Neural cell (in vitro differentiated cells): Measurements from ENCODE around the gene SPDYE1. TPM values are rescaled to one million over a fixed set of nuclear protein-coding genes. Genes with fewer than 3 reads are reported as not detected.
"Not testable (repeated sequence)": the region's sequence is repeated elsewhere in the genome, so short reads cannot be mapped to it uniquely, and the experiment has no call there.

Source experiments
- H2AFZ ChIP-seq: fragments of 200-600, 300-800 bp; sonication (generic), shearing (Covaris generic); 2 replicates; pipeline ENCODE4 v1.6.0; 2014; ENCODE audit warnings: low read depth, mild to moderate bottlenecking, antibody characterized with exemption, low read length, moderate library complexity
- H3F3A ChIP-seq: fragments of 200-600 bp; shearing (Covaris generic); 2 replicates; pipeline ENCODE4 v1.6.1; 2016; ENCODE audit warnings: mild to moderate bottlenecking, moderate library complexity, mixed read lengths, antibody characterized with exemption, low read length; ENCODE audit not compliant: insufficient read depth, poor library complexity, severe bottlenecking
- H3K27ac ChIP-seq: fragments of 200-600, 300-800 bp; sonication (generic), shearing (Covaris generic); 2 replicates; pipeline ENCODE4 v1.5.1; 2014; ENCODE audit warnings: mild to moderate bottlenecking, low read length, moderate library complexity
- H3K27me3 ChIP-seq: fragments of 300-800, 200-600 bp; sonication (generic), shearing (Covaris generic); 2 replicates; pipeline ENCODE4 v1.6.0; 2014; ENCODE audit warnings: mild to moderate bottlenecking, low read depth, low read length, moderate library complexity; ENCODE audit not compliant: insufficient read depth
- H3K36me3 ChIP-seq: fragments of 300-800, 200-600 bp; sonication (generic), shearing (Covaris generic); 2 replicates; pipeline ENCODE4 v1.5.1; 2014; ENCODE audit warnings: mild to moderate bottlenecking, antibody characterized with exemption, low read length, moderate library complexity; ENCODE audit not compliant: insufficient read depth
- H3K4me2 ChIP-seq: fragments of 300-800, 200-600 bp; sonication (generic), shearing (Covaris generic); 2 replicates; pipeline ENCODE4 v1.6.0; 2014; ENCODE audit warnings: mild to moderate bottlenecking, low read length
- H3K4me3 ChIP-seq: fragments of 300-800, 200-600 bp; sonication (generic), shearing (Covaris generic); 2 replicates; pipeline ENCODE4 v1.5.1; 2014; ENCODE audit warnings: mild to moderate bottlenecking, low read length, moderate library complexity
- H3K79me2 ChIP-seq: fragments of 200-600 bp; shearing (Covaris generic); replicated peaks from 2 replicates; pipeline ENCODE4 v1.6.0; 2014; ENCODE audit warnings: mild to moderate bottlenecking, low read length, moderate library complexity; ENCODE audit not compliant: insufficient read depth
- H3K9ac ChIP-seq: fragments of 300-800, 200-600 bp; sonication (generic), shearing (Covaris generic); 2 replicates; pipeline ENCODE4 v1.6.1; 2016; ENCODE audit warnings: mild to moderate bottlenecking, low read length, mixed read lengths
- H3K9me2 ChIP-seq: fragments of 200-600 bp; shearing (Covaris generic); 2 replicates; pipeline ENCODE4 v1.6.1; 2016; ENCODE audit warnings: mild to moderate bottlenecking, low read length, mixed read lengths; ENCODE audit not compliant: insufficient read depth
- H3K9me3 ChIP-seq: fragments of 200-600, 300-800 bp; sonication (generic), shearing (Covaris generic); 2 replicates; pipeline ENCODE4 v1.6.1; 2016; ENCODE audit warnings: mild to moderate bottlenecking, mixed run types, low read length, moderate library complexity, mixed read lengths
- H4K20me1 ChIP-seq: fragments of 200-600 bp; shearing (Covaris generic); 2 replicates; pipeline ENCODE4 v1.6.1; 2016; ENCODE audit warnings: mild to moderate bottlenecking, mixed run types; ENCODE audit not compliant: insufficient read depth
- CTCF ChIP-seq: fragments of 450-650 bp; IDR thresholded peaks from 2 replicates; pipeline ENCODE4 v1.5.1; 2014; ENCODE audit warnings: antibody characterized with exemption, mild to moderate bottlenecking, moderate library complexity; ENCODE audit not compliant: poor library complexity, severe bottlenecking
- EP300 ChIP-seq: fragments of 450-650 bp; conservative IDR thresholded peaks from 2 replicates; pipeline ENCODE4 v1.6.1; 2014; ENCODE audit warnings: antibody characterized with exemption, mild to moderate bottlenecking, moderate library complexity; ENCODE audit not compliant: poor library complexity, severe bottlenecking
- EZH2 ChIP-seq: fragments of 200-600, 300-800 bp; shearing (Covaris generic), sonication (generic); IDR thresholded peaks from 2 replicates; pipeline ENCODE4 v1.6.1; 2014; ENCODE audit warnings: antibody characterized with exemption, low read length, borderline replicate concordance, mild to moderate bottlenecking; ENCODE audit not compliant: insufficient read depth, poor library complexity, severe bottlenecking
- MXI1 ChIP-seq: fragments of 450-650 bp; conservative IDR thresholded peaks from 2 replicates; pipeline ENCODE4 v1.6.1; 2014; ENCODE audit warnings: antibody characterized with exemption, mild to moderate bottlenecking; ENCODE audit not compliant: poor library complexity, severe bottlenecking
- POLR2AphosphoS5 ChIP-seq: IDR thresholded peaks from 2 replicates; pipeline ENCODE4 v1.6.1; 2012
- RAD21 ChIP-seq: fragments of 450-650 bp; conservative IDR thresholded peaks from 2 replicates; pipeline ENCODE4 v1.6.1; 2014; ENCODE audit warnings: antibody characterized with exemption, mild to moderate bottlenecking, moderate library complexity
- REST ChIP-seq: IDR thresholded peaks from 2 replicates; pipeline ENCODE4 v1.6.1; 2012; ENCODE audit warnings: borderline replicate concordance
- SMC3 ChIP-seq: fragments of 450-650 bp; conservative IDR thresholded peaks from 2 replicates; pipeline ENCODE4 v1.6.1; 2014; ENCODE audit warnings: antibody characterized with exemption, mild to moderate bottlenecking, moderate library complexity; ENCODE audit not compliant: poor library complexity
- TAF1 ChIP-seq: IDR thresholded peaks from 2 replicates; pipeline ENCODE4 v1.6.1; 2012; ENCODE audit warnings: low read depth
- polyA plus RNA-seq: library from polyadenylated mRNA; depleted of rRNA; stranded (reverse); fragments of >200 nt; gene quantifications from 2 replicates; pipeline ENCODE4 v1.2.3, GENCODE V29; 2014

The SPDYE1 gene
- polyA plus RNA-seq, 1 donor from 2014 or later: not detected

GRCh38 chr7:43960933-43961332 lies 36.8 kb upstream of the SPDYE1 start:
- Histone ChIP-seq H2AFZ (no peak overlapping the region), H3K4me3 (no peak overlapping the region), H3K79me2 (no peaks in the 10 kb centered on the region), H3K27ac (no peak overlapping the region), H3K4me2 (no peak overlapping the region), H3K27me3 (no peaks in the 10 kb centered on the region), H4K20me1 (no peaks in the 10 kb centered on the region), H3K9ac (no peak overlapping the region), H3F3A (no peaks in the 10 kb centered on the region), H3K9me3 (no peaks in the 10 kb centered on the region), H3K9me2 (no peaks in the 10 kb centered on the region), H3K36me3 (no peaks in the 10 kb centered on the region)
- TF ChIP-seq POLR2AphosphoS5 (no peak), SMC3 (no peak), EZH2 (no peak), RAD21 (no peak), REST (no peak), MXI1 (no peak), TAF1 (no peak), CTCF (no peak), EP300 (no peak)

DNA sequence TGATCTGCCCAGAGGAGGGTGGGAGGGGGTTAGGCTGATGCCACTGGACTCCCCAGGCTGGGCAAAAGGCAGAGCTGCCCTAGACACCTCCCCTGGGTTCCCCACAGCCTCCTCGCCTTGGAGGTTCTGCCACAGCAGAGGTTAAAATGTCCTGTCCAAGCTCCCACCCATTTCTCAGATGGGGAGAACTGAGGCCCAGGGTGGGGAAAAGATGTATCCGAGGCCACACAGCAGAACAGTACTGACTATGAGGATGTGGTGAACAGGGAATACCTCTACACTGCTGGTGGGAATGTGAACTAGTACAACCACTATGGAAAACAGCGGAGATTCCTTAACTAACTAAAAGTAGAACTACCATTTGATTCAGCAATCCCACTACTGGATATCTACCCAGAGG lies 31.3 kb upstream of the SPDYE1 start:
- H2AFZ ChIP-seq, H3F3A ChIP-seq, H4K20me1 ChIP-seq, H3K36me3 ChIP-seq, H3K9me3 ChIP-seq, H3K4me3 ChIP-seq, H3K4me2 ChIP-seq, H3K9ac ChIP-seq, H3K79me2 ChIP-seq, H3K27me3 ChIP-seq, H3K27ac ChIP-seq, H3K9me2 ChIP-seq: not testable (repeated sequence)

GRCh38 chr7:43968172-43969040 lies 29.3 kb upstream of the SPDYE1 start:
- H3K9ac ChIP-seq, H3F3A ChIP-seq, H3K36me3 ChIP-seq, H3K4me2 ChIP-seq, H2AFZ ChIP-seq, H4K20me1 ChIP-seq, H3K4me3 ChIP-seq, H3K79me2 ChIP-seq, H3K9me2 ChIP-seq, H3K27ac ChIP-seq, H3K27me3 ChIP-seq, H3K9me3 ChIP-seq: not testable (repeated sequence)

GRCh38 chr7:43969586-43969985 lies 28.1 kb upstream of the SPDYE1 start:
- not testable (repeated sequence) for H3K27ac ChIP-seq, H3K9me3 ChIP-seq, H4K20me1 ChIP-seq, H3K27me3 ChIP-seq, H3K9ac ChIP-seq, H2AFZ ChIP-seq, H3K9me2 ChIP-seq, H3K4me2 ChIP-seq, H3K4me3 ChIP-seq, H3F3A ChIP-seq, H3K36me3 ChIP-seq, H3K79me2 ChIP-seq

DNA sequence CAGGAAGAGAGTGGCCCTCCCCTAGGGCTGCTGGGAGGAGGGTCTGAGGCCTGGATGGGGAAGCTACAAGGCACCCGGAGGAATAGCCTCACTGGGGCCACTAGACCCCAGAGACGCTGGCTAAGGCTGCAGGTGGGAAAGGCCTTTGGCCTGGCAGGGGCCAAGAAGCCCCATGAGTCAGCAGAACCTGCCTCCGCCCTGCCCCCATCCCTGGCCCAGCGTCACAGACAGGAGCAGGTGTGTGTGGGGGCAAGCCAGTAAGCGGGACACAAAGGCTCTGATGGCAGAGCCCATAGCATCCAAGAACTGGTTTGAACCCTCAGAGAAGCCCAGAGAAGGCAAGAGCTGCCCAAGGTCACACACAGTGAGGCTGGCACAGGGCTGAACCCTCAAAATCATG lies 27.0 kb upstream of the SPDYE1 start:
- not testable (repeated sequence) for H3K9ac ChIP-seq, H3K79me2 ChIP-seq, H3K27ac ChIP-seq, H3K4me2 ChIP-seq, H3K4me3 ChIP-seq, H2AFZ ChIP-seq, H3F3A ChIP-seq, H3K27me3 ChIP-seq, H3K9me2 ChIP-seq, H3K36me3 ChIP-seq, H4K20me1 ChIP-seq, H3K9me3 ChIP-seq
